Measurements from ENCODE around the gene IL36A.

Gene IL36A

GRCh38 chr2:112994648-112995047 is 10.6 kb upstream of the IL36A start:
- H3K4me3 ChIP-seq (ENCODE audit: low read depth, low read length): no peak overlapping the region
- CTCF ChIA-PET: no interaction called here
- no peaks in the 10 kb centered on the region for H3K36me3 ChIP-seq (ENCODE audit: control insufficient read depth in 2 of 2, insufficient read depth in 1 of 2, low read length in 2 of 2)
- POLR2A ChIA-PET: no interaction called here
- H3K9me3 ChIP-seq (ENCODE audit: control insufficient read depth, insufficient read depth, low read depth, low read length): no peaks in the 10 kb centered on the region
- no peak overlapping the region for H3K27ac ChIP-seq (ENCODE audit: extremely low read depth, low read depth, low read length)
- no peaks in the 10 kb centered on the region for H3K4me1 ChIP-seq (ENCODE audit: control insufficient read depth, insufficient read depth, low read length)
- no peak for TF ChIP-seq ZBTB8A (tag by site-specific recombination; IDR thresholded peaks at IDR 0.05)
- no peak for TF ChIP-seq GLI4 (tag by site-specific recombination; IDR thresholded peaks at IDR 0.05)
- no peak for TF ChIP-seq ZNF677 (tag by site-specific recombination; IDR thresholded peaks at IDR 0.05)

DNA sequence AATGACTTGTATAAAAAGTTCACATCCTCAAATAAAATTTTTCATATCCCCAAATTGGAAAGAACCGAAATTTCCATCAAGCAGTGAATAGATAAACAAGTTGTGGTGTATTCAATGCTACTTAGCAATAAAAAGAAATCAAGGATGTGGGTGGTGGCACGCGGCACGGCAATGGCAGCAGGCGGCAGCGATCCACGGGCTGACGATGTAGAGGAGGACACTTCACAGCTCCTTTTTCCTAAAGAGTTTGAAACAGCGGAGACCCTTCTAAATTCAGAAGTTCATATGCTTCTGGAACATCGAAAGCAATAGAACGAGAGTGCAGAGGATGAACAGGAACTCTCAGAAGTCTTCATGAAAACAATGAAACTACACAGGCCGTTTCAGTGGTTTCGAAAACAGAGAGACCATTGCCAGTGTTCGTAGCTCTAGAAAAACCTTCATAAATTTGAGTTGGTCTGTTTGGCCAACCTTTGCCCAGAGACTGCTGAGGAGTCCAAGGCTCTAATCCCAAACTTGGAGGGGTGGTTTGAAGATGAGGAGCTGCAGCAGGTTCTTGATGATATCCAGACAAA is 9.8 kb upstream of the IL36A start:
- TF ChIP-seq SP7 (tag by site-specific recombination; IDR thresholded peaks at IDR 0.05): no peak
- Histone ChIP-seq H3K4me1 (ENCODE audit: control insufficient read depth, insufficient read depth, low read length) (no peaks in the 10 kb centered on the region), H3K4me3 (ENCODE audit: low read depth, low read length) (no peak overlapping the region), H3K9me3 (ENCODE audit: control insufficient read depth, insufficient read depth, low read depth, low read length) (no peaks in the 10 kb centered on the region), H3K27ac (ENCODE audit: extremely low read depth, low read depth, low read length) (no peak overlapping the region), H3K36me3 (ENCODE audit: control insufficient read depth in 2 of 2, insufficient read depth in 1 of 2, low read length in 2 of 2) (no peaks in the 10 kb centered on the region)
- POLR2A ChIA-PET: no interaction called here
- CTCF ChIA-PET: interaction anchor here (0.6 kb wide), 1 partner anchor 58 kb away, joined by 4 read pairs; no protein-coding TSS in a partner anchor

DNA sequence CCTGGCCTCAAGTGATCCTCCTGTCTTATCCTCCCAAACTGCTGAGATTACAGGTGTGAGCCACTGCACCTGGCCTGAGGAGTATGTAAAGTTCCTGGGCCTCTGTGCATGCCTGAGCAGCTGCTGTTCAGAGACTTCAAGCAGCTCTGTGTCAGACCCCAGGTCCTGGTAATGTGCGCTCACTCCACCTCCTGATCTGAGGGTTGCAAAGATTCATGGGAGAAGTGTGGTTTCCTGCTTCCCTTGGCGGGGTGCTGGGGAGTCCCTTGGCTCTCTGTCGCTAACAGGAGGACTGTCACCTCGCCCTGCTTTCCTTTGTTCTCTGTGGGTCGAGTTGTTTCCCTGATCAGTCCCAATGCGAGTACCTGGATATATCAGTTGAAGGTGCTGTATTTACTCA is 8.6 kb upstream of the IL36A start:
- Histone ChIP-seq H3K9me3 (ENCODE audit: control insufficient read depth, insufficient read depth, low read depth, low read length) (no peaks in the 10 kb centered on the region), H3K4me3 (ENCODE audit: low read depth, low read length) (no peak overlapping the region), H3K4me1 (ENCODE audit: control insufficient read depth, insufficient read depth, low read length) (no peaks in the 10 kb centered on the region), H3K27ac (ENCODE audit: extremely low read depth, low read depth, low read length) (no peak overlapping the region), H3K36me3 (ENCODE audit: control insufficient read depth in 2 of 2, insufficient read depth in 1 of 2, low read length in 2 of 2) (no peaks in the 10 kb centered on the region)
- CTCF ChIA-PET: no interaction called here
- POLR2A ChIA-PET: no interaction called here
- TF ChIP-seq ZBTB49 (tag by site-specific recombination; IDR thresholded peaks at IDR 0.05; ENCODE audit: low read depth) (no peak), REPIN1 (tag by site-specific recombination; IDR thresholded peaks at IDR 0.05; ENCODE audit: low read depth) (no peak), ZNF837 (tag by site-specific recombination; IDR thresholded peaks at IDR 0.05) (no peak), BCL11B (tag by site-specific recombination; IDR thresholded peaks at IDR 0.05; ENCODE audit: low read depth) (no peak), REST (tag by site-specific recombination; IDR thresholded peaks at IDR 0.05) (no peak), MZF1 (tag by site-specific recombination; IDR thresholded peaks at IDR 0.05; ENCODE audit: borderline replicate concordance) (no peak), ZNF423 (tag by site-specific recombination; IDR thresholded peaks at IDR 0.05) (no peak), ZNF266 (tag by site-specific recombination; IDR thresholded peaks at IDR 0.05; ENCODE audit: low read depth) (no peak), ZNF324 (tag by site-specific recombination; IDR thresholded peaks at IDR 0.05) (no peak), ZNF670 (tag by site-specific recombination; IDR thresholded peaks at IDR 0.05; ENCODE audit: low read depth) (no peak), MEIS1 (CRISPR knock-in tag; IDR thresholded peaks at IDR 0.05; ENCODE audit: borderline replicate concordance) (no peak), KLF1 (tag by site-specific recombination; IDR thresholded peaks at IDR 0.05) (no peak), ZNF555 (tag by site-specific recombination; conservative IDR thresholded peaks at IDR 0.05) (no peak), ZNF37A (tag by site-specific recombination; IDR thresholded peaks at IDR 0.05) (no peak)
- TF ChIP-seq, protein P1, sequence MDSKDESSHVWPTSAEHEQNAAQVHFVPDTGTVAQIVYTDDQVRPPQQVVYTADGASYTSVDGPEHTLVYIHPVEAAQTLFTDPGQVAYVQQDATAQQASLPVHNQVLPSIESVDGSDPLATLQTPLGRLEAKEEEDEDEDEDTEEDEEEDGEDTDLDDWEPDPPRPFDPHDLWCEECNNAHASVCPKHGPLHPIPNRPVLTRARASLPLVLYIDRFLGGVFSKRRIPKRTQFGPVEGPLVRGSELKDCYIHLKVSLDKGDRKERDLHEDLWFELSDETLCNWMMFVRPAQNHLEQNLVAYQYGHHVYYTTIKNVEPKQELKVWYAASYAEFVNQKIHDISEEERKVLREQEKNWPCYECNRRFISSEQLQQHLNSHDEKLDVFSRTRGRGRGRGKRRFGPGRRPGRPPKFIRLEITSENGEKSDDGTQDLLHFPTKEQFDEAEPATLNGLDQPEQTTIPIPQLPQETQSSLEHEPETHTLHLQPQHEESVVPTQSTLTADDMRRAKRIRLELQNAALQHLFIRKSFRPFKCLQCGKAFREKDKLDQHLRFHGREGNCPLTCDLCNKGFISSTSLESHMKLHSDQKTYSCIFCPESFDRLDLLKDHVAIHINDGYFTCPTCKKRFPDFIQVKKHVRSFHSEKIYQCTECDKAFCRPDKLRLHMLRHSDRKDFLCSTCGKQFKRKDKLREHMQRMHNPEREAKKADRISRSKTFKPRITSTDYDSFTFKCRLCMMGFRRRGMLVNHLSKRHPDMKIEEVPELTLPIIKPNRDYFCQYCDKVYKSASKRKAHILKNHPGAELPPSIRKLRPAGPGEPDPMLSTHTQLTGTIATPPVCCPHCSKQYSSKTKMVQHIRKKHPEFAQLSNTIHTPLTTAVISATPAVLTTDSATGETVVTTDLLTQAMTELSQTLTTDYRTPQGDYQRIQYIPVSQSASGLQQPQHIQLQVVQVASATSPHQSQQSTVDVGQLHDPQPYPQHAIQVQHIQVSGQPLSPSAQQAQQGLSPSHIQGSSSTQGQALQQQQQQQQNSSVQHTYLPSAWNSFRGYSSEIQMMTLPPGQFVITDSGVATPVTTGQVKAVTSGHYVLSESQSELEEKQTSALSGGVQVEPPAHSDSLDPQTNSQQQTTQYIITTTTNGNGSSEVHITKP (tag by site-specific recombination; IDR thresholded peaks at IDR 0.05): no peak
- TF ChIP-seq, protein P2, sequence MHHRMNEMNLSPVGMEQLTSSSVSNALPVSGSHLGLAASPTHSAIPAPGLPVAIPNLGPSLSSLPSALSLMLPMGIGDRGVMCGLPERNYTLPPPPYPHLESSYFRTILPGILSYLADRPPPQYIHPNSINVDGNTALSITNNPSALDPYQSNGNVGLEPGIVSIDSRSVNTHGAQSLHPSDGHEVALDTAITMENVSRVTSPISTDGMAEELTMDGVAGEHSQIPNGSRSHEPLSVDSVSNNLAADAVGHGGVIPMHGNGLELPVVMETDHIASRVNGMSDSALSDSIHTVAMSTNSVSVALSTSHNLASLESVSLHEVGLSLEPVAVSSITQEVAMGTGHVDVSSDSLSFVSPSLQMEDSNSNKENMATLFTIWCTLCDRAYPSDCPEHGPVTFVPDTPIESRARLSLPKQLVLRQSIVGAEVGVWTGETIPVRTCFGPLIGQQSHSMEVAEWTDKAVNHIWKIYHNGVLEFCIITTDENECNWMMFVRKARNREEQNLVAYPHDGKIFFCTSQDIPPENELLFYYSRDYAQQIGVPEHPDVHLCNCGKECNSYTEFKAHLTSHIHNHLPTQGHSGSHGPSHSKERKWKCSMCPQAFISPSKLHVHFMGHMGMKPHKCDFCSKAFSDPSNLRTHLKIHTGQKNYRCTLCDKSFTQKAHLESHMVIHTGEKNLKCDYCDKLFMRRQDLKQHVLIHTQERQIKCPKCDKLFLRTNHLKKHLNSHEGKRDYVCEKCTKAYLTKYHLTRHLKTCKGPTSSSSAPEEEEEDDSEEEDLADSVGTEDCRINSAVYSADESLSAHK (tag by site-specific recombination; IDR thresholded peaks at IDR 0.05): no peak
